Fibroblast of mammary gland (primary cell): Measurements from ENCODE around the gene FAM124B.

Source experiments
- DNase-seq: peaks from one replicate; pipeline ENCODE4 v3.0.0-alpha.2; 2010; ENCODE audit warnings: low read depth
- H3K4me3 ChIP-seq: 2 replicates; pipeline ENCODE4 v1.5.1; 2011; ENCODE audit warnings: low read depth, mild to moderate bottlenecking, low read length, moderate library complexity; ENCODE audit not compliant: control insufficient read depth
- TF ChIP-seq, protein P1 (sequence below): conservative IDR thresholded peaks from 2 replicates; pipeline ENCODE4 v1.5.1; 2011; ENCODE audit warnings: low read depth, low read length, inconsistent platforms; ENCODE audit not compliant: control insufficient read depth, insufficient read depth

The FAM124B gene

DNA sequence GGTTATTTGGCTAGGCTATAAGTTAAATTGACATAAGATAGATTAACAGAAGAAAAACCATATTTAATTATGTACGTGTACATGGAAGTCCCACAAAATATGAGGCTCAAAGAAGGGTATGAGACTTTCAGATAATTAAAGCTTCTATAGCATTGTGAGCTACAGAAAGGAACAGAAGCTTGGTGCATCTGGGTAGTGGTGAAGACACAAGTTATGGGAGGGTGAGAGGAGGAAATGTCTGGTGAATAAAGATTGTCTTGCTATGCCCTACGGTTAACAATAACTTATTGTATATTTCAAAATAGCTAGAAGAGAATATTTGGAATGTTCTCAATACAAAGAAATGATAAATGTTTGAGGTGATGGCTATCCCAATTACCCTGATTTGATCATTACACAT, 6.8 kb upstream of the FAM124B start:
- DNase-seq: no peak
- H3K4me3 ChIP-seq: no peak overlapping the region
- TF ChIP-seq, protein P1, sequence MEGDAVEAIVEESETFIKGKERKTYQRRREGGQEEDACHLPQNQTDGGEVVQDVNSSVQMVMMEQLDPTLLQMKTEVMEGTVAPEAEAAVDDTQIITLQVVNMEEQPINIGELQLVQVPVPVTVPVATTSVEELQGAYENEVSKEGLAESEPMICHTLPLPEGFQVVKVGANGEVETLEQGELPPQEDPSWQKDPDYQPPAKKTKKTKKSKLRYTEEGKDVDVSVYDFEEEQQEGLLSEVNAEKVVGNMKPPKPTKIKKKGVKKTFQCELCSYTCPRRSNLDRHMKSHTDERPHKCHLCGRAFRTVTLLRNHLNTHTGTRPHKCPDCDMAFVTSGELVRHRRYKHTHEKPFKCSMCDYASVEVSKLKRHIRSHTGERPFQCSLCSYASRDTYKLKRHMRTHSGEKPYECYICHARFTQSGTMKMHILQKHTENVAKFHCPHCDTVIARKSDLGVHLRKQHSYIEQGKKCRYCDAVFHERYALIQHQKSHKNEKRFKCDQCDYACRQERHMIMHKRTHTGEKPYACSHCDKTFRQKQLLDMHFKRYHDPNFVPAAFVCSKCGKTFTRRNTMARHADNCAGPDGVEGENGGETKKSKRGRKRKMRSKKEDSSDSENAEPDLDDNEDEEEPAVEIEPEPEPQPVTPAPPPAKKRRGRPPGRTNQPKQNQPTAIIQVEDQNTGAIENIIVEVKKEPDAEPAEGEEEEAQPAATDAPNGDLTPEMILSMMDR: no peak

DNA sequence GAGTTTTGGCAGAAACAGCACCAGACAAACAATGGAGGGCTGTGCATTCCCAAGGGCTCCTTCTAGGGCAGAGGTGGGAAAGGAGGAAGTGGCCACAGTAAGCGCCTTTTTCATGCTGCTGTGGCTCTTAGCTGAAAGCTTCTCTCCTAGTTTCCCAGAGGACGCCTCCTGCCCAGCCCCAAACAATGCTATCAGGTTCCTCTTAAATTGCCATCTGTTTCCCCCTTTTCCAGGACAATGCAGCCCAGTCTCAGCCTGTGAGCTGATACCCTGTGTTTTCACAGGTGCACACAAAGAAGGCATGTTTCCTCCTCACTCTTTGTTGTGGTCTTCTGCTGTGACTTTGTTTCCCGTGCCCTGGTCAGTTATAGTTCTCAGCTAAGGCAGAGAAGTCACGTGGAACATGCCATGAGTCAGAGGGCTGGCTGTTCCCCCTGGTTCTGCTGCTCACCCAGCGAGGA, 5.4 kb upstream of the FAM124B start:
- H3K4me3 ChIP-seq: no peak overlapping the region
- TF ChIP-seq, protein P1: no peak
- DNase-seq: no peak

DNA sequence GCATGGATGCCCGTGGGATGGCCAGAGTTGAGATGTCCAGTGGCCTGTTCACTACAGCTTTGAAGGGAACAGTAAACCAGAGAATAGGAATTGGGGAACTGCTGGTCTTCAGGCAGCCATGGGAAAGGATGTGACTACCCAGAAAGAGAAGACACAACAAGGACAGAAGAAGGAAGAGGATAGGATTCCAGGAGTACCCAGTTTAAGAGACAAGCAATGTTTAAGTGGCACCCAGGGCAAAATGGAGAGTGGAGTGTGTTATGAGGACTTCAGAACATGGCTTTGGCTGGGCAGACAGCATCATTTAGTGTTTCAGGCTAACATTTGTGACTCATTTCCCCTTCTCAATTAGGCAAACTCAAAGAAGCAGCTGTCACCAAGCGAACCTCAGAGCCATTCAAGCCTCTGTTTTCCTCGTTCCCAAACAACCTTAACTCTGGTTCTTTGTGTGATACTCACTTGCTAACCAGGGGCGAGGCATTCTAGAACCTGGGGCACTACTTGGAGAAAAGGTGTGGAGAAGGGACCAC, 4.0 kb upstream of the FAM124B start:
- TF ChIP-seq, protein P1: no peak
- no peak overlapping the region for H3K4me3 ChIP-seq
- DNase-seq: peak; percentile 3

DNA sequence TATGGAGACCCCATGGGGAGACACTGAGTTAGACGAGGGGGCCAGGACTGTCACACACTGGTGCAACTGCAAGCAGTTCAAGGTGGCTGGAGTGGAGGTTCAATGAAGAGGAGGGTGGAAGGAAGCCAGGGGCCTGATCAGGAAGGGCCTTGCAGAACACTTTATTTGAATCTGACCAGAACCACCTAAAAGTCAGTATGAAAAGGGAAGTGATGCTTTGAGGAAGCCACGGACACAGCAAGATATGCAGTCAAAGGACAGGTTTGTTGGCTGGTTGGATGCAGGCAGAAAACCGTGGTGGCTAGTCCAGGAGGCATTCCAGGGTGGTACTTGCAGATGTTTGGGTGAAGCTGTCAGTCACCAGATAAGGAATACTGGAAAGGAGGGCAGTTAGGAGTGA, 3.5 kb upstream of the FAM124B start:
- H3K4me3 ChIP-seq: no peak overlapping the region
- no peak for DNase-seq
- TF ChIP-seq, protein P1: no peak

DNA sequence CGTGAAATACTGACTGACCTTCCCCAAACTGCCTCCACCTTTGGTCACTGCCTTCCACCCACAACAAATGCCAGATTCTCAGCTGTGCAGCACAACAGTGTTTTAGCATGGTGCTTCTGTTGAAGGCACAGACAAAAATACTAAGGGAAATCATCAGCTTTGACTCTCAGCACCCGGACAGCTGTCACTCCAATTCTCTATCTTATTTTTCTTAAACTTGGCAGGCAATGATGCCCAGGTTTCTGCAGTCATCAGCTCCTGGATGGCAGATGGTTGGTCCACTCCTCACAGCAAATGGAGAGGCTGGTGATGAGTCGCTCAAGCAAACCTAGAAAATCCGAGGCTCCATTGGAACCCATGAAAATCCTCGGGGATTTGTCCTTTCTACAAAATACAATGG, 2.9 kb upstream of the FAM124B start:
- no peak overlapping the region for H3K4me3 ChIP-seq
- TF ChIP-seq, protein P1: no peak
- no peak for DNase-seq

DNA sequence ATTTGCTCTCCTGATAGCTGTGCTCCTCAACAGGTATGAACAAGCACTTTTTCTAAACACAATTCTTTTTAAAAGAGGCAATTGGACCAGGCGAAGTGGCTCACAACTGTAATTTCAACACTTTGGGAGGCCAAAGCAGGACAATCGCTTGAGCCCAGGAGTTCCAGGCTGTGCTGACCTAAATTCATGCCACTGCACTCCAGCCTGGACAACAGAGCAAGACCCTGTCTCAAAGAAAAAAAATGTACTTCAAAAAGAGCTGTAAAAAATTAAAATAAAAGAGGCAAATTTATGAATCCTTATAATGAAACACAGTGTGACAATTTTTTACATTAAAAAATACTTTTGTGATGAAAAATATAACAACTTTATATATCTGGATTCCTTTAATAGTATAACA, 1.8 kb upstream of the FAM124B start:
- no peak overlapping the region for H3K4me3 ChIP-seq
- no peak for DNase-seq
- TF ChIP-seq, protein P1: no peak
